GM23248 (cell line): ENCODE data around the gene CPVL. TPM values are rescaled to one million over a fixed set of nuclear protein-coding genes. Genes with fewer than 3 reads are reported as not detected.
"Not testable (repeated sequence)": the region's sequence is repeated elsewhere in the genome, so short reads cannot be mapped to it uniquely, and the experiment has no call there.

Experiments
- DNase-seq: peaks from one replicate; pipeline ENCODE4 v3.0.0-alpha.2; 2015
- H2AFZ ChIP-seq: fragments of 200-600 bp; sonication (generic); 2 replicates; pipeline ENCODE4 v1.6.1; 2016; ENCODE audit warnings: antibody characterized with exemption
- H3F3A ChIP-seq: fragments of 200-600 bp; sonication (generic); 2 replicates; pipeline ENCODE4 v1.6.1; 2016; ENCODE audit warnings: mild to moderate bottlenecking, antibody characterized with exemption, mixed run types; ENCODE audit not compliant: insufficient read depth
- H3K27ac ChIP-seq: fragments of 200-600 bp; sonication (generic); 2 replicates; pipeline ENCODE4 v1.5.1; 2016; ENCODE audit warnings: mild to moderate bottlenecking
- H3K27me3 ChIP-seq: fragments of 200-600 bp; sonication (generic); replicated peaks from 2 replicates; pipeline ENCODE4 v1.6.1; 2016; ENCODE audit warnings: mild to moderate bottlenecking; ENCODE audit not compliant: insufficient read depth
- H3K36me3 ChIP-seq: fragments of 200-600 bp; sonication (generic); 2 replicates; pipeline ENCODE4 v1.6.1; 2016; ENCODE audit warnings: low read depth, mild to moderate bottlenecking
- H3K4me1 ChIP-seq: fragments of 200-600 bp; sonication (generic); 2 replicates; pipeline ENCODE4 v1.6.1; 2016; ENCODE audit warnings: mild to moderate bottlenecking; ENCODE audit not compliant: insufficient read depth
- H3K4me2 ChIP-seq: fragments of 200-600 bp; sonication (generic); one replicate; pipeline ENCODE4 v1.6.1; 2016; ENCODE audit warnings: mild to moderate bottlenecking; ENCODE audit not compliant: unreplicated experiment
- H3K4me3 ChIP-seq: fragments of 200-600 bp; sonication (generic); 2 replicates; pipeline ENCODE4 v1.5.1; 2016; ENCODE audit warnings: mild to moderate bottlenecking
- H3K79me2 ChIP-seq: fragments of 200-600 bp; sonication (generic); 2 replicates; pipeline ENCODE4 v1.6.1; 2016; ENCODE audit warnings: mild to moderate bottlenecking; ENCODE audit not compliant: insufficient read depth
- H3K9ac ChIP-seq: fragments of 200-600 bp; sonication (generic); 2 replicates; pipeline ENCODE4 v1.6.1; 2016; ENCODE audit warnings: mild to moderate bottlenecking
- H3K9me2 ChIP-seq: fragments of 200-600 bp; sonication (generic); 2 replicates; pipeline ENCODE4 v1.6.1; 2016; ENCODE audit warnings: mixed run types, mild to moderate bottlenecking, moderate library complexity; ENCODE audit not compliant: insufficient read depth
- H3K9me3 ChIP-seq: fragments of 200-600 bp; sonication (generic); one replicate; pipeline ENCODE4 v1.6.1; 2017; ENCODE audit warnings: low read depth
- H4K20me1 ChIP-seq: fragments of 200-600 bp; sonication (generic); 2 replicates; pipeline ENCODE4 v1.6.0; 2016; ENCODE audit not compliant: insufficient read depth
- EZH2 ChIP-seq: fragments of 200-600 bp; sonication (generic); IDR thresholded peaks from 2 replicates; pipeline ENCODE4 v1.6.1; 2018; ENCODE audit warnings: antibody characterized with exemption, mild to moderate bottlenecking; ENCODE audit not compliant: insufficient read depth, poor library complexity, severe bottlenecking
- EZH2phosphoT487 ChIP-seq: fragments of 200-600 bp; sonication (generic); IDR thresholded peaks from 2 replicates; pipeline ENCODE4 v1.6.1; 2018; ENCODE audit warnings: antibody characterized with exemption, moderate library complexity, mild to moderate bottlenecking, low read depth; ENCODE audit not compliant: insufficient read depth
- WGBS, 2 experiments: methylation state at CpG; one replicate each; pipeline ENCODE4 v1.1.6; 2015 to 2017; ENCODE audit warnings: low lambda C conversion rate in 2 of 2, low coverage in 1 of 2; ENCODE audit errors: missing lambda C conversion rate in 2 of 2; 5-methylcytosine and 5-hydroxymethylcytosine counted together
- in situ Hi-C: fragments of 300-500 bp; cut with MboI; formaldehyde crosslinking; loops from 2 replicates; pipeline ENCODE4 v1.15.0; 2020
- polyA plus RNA-seq: library from polyadenylated mRNA; unstranded; fragments of >200 nt; fragmentation: Nextera tagmentation; extraction: Ambion mirVana; gene quantifications from 2 replicates; pipeline ENCODE4 v1.2.1, GENCODE V29; 2016
- total RNA-seq: library from RNA; depleted of rRNA; stranded (reverse); fragments of >200 nt; shearing (Covaris generic); gene quantifications from 2 replicates; pipeline ENCODE4 v1.2.3, GENCODE V29; 2014

Gene CPVL
- total and polyA plus RNA-seq, 2 experiments from 2014 or later = not detected

DNA sequence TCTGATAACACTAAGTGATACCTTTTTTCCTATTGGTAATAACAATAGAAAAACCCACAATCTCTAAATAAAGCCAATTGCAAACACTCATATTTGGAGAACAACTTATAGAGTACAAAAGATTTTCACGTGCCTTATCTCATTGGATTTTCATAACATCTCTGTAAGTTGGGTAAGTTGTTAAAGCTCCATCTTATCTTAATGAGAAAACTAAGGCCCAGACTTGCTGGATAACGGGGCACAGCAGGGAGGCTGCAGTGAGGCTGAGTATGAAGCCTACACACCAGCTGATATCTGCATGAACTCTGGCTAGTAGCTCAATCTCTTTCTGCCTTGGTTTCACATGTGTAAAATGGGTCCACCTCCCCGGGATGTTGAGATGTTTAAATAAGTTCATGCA lies 26.8 kb downstream of the CPVL start:
- H3F3A ChIP-seq = no peaks in the 10 kb centered on the region
- no peaks in the 10 kb centered on the region for H3K4me1 ChIP-seq
- WGBS, 2 experiments = 61 to 68% methylated on average over 3 of the region's 3 CpGs
- H3K27ac ChIP-seq = no peak overlapping the region
- H3K9ac ChIP-seq = no peak overlapping the region
- no peak overlapping the region for H3K4me3 ChIP-seq
- H2AFZ ChIP-seq = no peak overlapping the region
- no peaks in the 10 kb centered on the region for H4K20me1 ChIP-seq
- in situ Hi-C loops = loop anchor here (25.0 kb wide), 1 partner anchor 732 kb away; no protein-coding TSS in a partner anchor
- H3K27me3 ChIP-seq = peaks cover 24% of the 10 kb centered on the region
- no peak for TF ChIP-seq EZH2
- no peak for TF ChIP-seq EZH2phosphoT487
- no peaks in the 10 kb centered on the region for H3K79me2 ChIP-seq
- H3K9me3 ChIP-seq = no peaks in the 10 kb centered on the region
- H3K36me3 ChIP-seq = no peaks in the 10 kb centered on the region
- no peaks in the 10 kb centered on the region for H3K9me2 ChIP-seq
- H3K4me2 ChIP-seq = no peak overlapping the region
- no peak for DNase-seq

DNA sequence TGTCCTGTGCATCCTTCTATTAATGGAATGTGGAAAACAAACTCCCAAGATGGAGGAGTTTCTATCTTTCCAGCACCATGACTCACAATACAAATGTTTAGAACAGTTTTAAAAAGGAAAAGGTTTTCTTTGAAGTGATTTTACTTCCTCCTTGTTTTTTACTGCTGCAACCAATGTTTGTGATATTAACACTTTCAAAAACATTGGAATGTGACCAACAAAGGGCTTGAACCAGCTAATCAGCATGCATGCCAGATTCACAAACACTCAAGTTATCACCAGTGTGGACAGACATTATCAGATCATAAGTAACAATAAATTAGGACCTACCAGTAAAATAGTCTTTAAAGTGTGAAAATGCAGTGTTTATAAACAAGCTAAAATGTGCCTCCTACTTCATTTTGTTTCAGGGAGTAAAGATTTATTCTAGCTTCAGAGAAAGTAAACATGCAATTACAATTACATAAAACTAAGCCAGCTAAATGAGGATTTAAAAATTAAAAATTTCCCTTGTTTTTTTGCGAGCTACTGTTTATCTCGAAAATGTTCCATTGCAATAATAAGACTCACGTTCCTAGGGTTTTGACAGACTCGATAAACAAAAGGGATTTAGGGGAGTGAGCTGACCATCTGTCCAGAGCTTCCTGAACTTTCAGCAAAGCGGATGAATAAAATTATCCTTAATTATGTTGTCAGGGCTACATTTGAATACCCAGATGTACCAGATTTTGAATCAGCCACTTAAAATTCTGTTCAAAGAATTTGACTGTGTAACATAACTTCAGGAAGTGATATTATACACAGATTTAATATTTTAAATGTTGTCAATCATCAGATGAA lies 29.8 kb downstream of the CPVL start:
- peaks cover 31% of the 10 kb centered on the region for H3K27me3 ChIP-seq
- TF ChIP-seq EZH2 (no peak), EZH2phosphoT487 (no peak)
- H3K4me2 ChIP-seq = no peak overlapping the region
- no peaks in the 10 kb centered on the region for H3K9me2 ChIP-seq
- WGBS, 2 experiments = 27 to 32% methylated on average over 5 of the region's 5 CpGs
- in situ Hi-C loops = loop anchor here (25.0 kb wide), 1 partner anchor 729 kb away; no protein-coding TSS in a partner anchor
- H3K27ac ChIP-seq = no peak overlapping the region
- H3K36me3 ChIP-seq = no peaks in the 10 kb centered on the region
- no peaks in the 10 kb centered on the region for H3K9me3 ChIP-seq
- H3K9ac ChIP-seq = no peak overlapping the region
- H2AFZ ChIP-seq = no peak overlapping the region
- no peaks in the 10 kb centered on the region for H3F3A ChIP-seq
- no peaks in the 10 kb centered on the region for H3K79me2 ChIP-seq
- DNase-seq = no peak
- no peak overlapping the region for H3K4me3 ChIP-seq
- no peaks in the 10 kb centered on the region for H4K20me1 ChIP-seq
- no peaks in the 10 kb centered on the region for H3K4me1 ChIP-seq

DNA sequence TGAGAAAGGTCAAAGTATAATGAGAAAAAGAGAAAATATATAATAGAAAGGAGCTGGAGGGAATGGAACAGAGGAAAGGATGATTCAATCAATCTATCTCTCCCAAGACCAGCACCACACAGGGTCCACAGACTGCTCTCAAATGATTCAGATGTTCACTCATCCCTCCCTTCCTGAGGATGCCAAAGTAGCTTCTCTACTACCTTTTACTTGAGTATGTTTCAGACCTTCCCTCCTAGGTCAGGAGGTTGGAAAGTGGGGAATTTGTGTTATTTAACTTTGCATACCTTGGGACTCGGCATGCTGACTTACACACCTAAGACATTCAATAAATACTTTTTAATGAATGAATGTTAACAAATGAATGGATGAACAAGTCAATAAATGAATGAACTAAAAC lies 30.6 kb downstream of the CPVL start:
- no peak for DNase-seq
- 94 to 100% methylated on average over 1 of the region's 1 CpG for WGBS, 2 experiments
- H3K27ac ChIP-seq = no peak overlapping the region
- in situ Hi-C loops = loop anchor here (25.0 kb wide), 1 partner anchor 728 kb away; no protein-coding TSS in a partner anchor
- no peaks in the 10 kb centered on the region for H3K79me2 ChIP-seq
- H2AFZ ChIP-seq = no peak overlapping the region
- no peak for TF ChIP-seq EZH2phosphoT487
- no peak for TF ChIP-seq EZH2
- H3K4me2 ChIP-seq = no peak overlapping the region
- no peaks in the 10 kb centered on the region for H3K9me2 ChIP-seq
- H3F3A ChIP-seq = no peaks in the 10 kb centered on the region
- no peaks in the 10 kb centered on the region for H3K4me1 ChIP-seq
- no peaks in the 10 kb centered on the region for H3K9me3 ChIP-seq
- no peak overlapping the region for H3K4me3 ChIP-seq
- H3K27me3 ChIP-seq = peaks cover 40% of the 10 kb centered on the region
- H4K20me1 ChIP-seq = no peaks in the 10 kb centered on the region
- H3K9ac ChIP-seq = no peak overlapping the region
- no peaks in the 10 kb centered on the region for H3K36me3 ChIP-seq

DNA sequence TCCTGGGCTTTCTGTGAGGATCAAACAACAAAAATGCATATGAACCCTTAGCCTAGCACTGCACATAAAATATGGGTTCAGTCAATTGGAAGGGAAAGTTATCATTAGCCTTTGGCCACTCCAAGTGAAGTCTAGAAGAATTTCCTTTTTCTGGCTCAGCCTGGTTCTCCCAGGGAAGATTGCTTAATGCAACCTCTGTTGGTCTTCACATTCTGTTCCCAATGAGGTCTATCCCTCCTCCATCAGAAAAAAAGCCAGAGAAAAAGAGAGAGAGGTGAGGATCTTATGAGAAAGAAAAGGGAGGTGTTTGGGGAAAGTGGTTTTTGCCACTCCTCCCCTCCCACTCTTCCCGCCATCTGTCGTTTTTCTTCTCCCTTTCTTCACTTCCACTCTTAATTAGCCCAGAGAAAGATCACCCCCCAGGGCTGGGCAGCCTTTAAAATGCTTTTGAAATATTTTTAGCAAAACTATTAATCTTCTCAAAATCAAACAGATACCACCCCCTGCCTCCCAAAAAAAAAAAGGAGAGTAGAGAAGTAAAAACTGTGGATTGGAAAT lies 31.1 kb downstream of the CPVL start:
- no peaks in the 10 kb centered on the region for H3K9me3 ChIP-seq
- 75 to 88% methylated on average over 2 of the region's 2 CpGs for WGBS, 2 experiments
- H3K4me1 ChIP-seq = no peaks in the 10 kb centered on the region
- H3F3A ChIP-seq = no peaks in the 10 kb centered on the region
- H3K36me3 ChIP-seq = no peaks in the 10 kb centered on the region
- peaks cover 45% of the 10 kb centered on the region for H3K27me3 ChIP-seq
- H3K79me2 ChIP-seq = no peaks in the 10 kb centered on the region
- no peak overlapping the region for H3K27ac ChIP-seq
- H2AFZ ChIP-seq = no peak overlapping the region
- no peaks in the 10 kb centered on the region for H4K20me1 ChIP-seq
- in situ Hi-C loops = loop anchor here (25.0 kb wide), 1 partner anchor 728 kb away; no protein-coding TSS in a partner anchor
- no peak for DNase-seq
- no peaks in the 10 kb centered on the region for H3K9me2 ChIP-seq
- H3K9ac ChIP-seq = no peak overlapping the region
- TF ChIP-seq EZH2 (no peak), EZH2phosphoT487 (no peak)
- H3K4me3 ChIP-seq = no peak overlapping the region
- no peak overlapping the region for H3K4me2 ChIP-seq

DNA sequence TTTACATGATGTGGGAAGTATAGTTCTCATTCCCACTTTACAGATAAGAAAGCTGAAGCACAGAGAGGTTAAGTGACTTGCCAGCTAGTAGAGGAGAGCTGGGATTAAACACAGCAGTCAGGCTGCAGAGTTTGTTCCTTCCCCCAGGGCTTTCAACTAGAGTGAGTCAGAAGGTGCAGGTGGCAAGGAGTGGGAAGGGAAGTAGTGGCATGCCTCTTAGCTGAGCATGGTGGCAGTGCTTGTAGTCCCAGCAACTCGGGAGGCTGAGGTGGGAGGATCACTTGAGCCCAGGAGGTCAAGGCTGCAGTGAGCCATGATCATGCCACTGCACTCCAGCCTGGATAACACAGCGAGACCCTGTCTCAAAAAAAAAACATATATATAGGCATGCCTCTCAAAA lies 32.1 kb downstream of the CPVL start:
- not testable (repeated sequence) for H3K4me1 ChIP-seq, H3F3A ChIP-seq, H2AFZ ChIP-seq, H3K79me2 ChIP-seq, H3K27ac ChIP-seq, H3K9me2 ChIP-seq, H3K36me3 ChIP-seq, H3K4me3 ChIP-seq, H3K9me3 ChIP-seq, H3K4me2 ChIP-seq, DNase-seq, H4K20me1 ChIP-seq, H3K9ac ChIP-seq
- H3K27me3 ChIP-seq = peaks cover 54% of the 10 kb centered on the region
- in situ Hi-C loops = loop anchor here (25.0 kb wide), 1 partner anchor 727 kb away; no protein-coding TSS in a partner anchor
- WGBS, 2 experiments = 75 to 80% methylated on average over 2 of the region's 2 CpGs
